GM19035 (cell line): ENCODE results near the gene WNT10A.

Experiments
- ATAC-seq: cut with Tn5 transposase; IDR thresholded peaks from one replicate; pipeline ENCODE4 v1.9.1; 2021; ENCODE audit not compliant: unreplicated experiment

Gene WNT10A

GRCh38 chr2:218892693-218893348 is 12.2 kb downstream of the WNT10A start:
- peak; percentile 45 for ATAC-seq

GRCh38 chr2:218893349-218894150 is 12.9 kb downstream of the WNT10A start:
- no peak for ATAC-seq

- no peak for ATAC-seq
Observed at GRCh38 chr2:218894151-218894879, 13.7 kb downstream of the WNT10A start.

GRCh38 chr2:218894880-218895157 is 14.2 kb downstream of the WNT10A start:
- no peak for ATAC-seq

- ATAC-seq, result no peak
Observed at GRCh38 chr2:218895326-218895725, 14.7 kb downstream of the WNT10A start.

- ATAC-seq, result peak; percentile 18
Observed at GRCh38 chr2:218895759-218896500, 15.3 kb downstream of the WNT10A start.

GRCh38 chr2:218896501-218897393 is 16.1 kb downstream of the WNT10A start:
- peak; percentile 68 for ATAC-seq

GRCh38 chr2:218897394-218898108 is 16.9 kb downstream of the WNT10A start:
- no peak for ATAC-seq

GRCh38 chr2:218898109-218898878 is 17.6 kb downstream of the WNT10A start:
- ATAC-seq, result peak; percentile 38

GRCh38 chr2:218899147-218899546 is 18.5 kb downstream of the WNT10A start:
- no peak for ATAC-seq

- ATAC-seq, result no peak
Observed at GRCh38 chr2:218902427-218902826, 21.8 kb downstream of the WNT10A start.

- ATAC-seq, result no peak
Observed at GRCh38 chr2:218904176-218904575, 23.5 kb downstream of the WNT10A start.

GRCh38 chr2:218908721-218909619 is 28.3 kb downstream of the WNT10A start:
- ATAC-seq, result peak; percentile 96

- ATAC-seq, result no peak
Observed at GRCh38 chr2:218910741-218911140, 30.1 kb downstream of the WNT10A start.

- no peak for ATAC-seq
Observed at GRCh38 chr2:218920504-218920903, 39.9 kb downstream of the WNT10A start.

GRCh38 chr2:218924757-218925156 is 44.1 kb downstream of the WNT10A start:
- no peak for ATAC-seq

- ATAC-seq, result no peak
Observed at GRCh38 chr2:218925434-218925833, 44.8 kb downstream of the WNT10A start.

GRCh38 chr2:218927422-218927821 is 46.8 kb downstream of the WNT10A start:
- ATAC-seq, result no peak
